ENCODE results near the gene SDS.

The SDS gene

DNA sequence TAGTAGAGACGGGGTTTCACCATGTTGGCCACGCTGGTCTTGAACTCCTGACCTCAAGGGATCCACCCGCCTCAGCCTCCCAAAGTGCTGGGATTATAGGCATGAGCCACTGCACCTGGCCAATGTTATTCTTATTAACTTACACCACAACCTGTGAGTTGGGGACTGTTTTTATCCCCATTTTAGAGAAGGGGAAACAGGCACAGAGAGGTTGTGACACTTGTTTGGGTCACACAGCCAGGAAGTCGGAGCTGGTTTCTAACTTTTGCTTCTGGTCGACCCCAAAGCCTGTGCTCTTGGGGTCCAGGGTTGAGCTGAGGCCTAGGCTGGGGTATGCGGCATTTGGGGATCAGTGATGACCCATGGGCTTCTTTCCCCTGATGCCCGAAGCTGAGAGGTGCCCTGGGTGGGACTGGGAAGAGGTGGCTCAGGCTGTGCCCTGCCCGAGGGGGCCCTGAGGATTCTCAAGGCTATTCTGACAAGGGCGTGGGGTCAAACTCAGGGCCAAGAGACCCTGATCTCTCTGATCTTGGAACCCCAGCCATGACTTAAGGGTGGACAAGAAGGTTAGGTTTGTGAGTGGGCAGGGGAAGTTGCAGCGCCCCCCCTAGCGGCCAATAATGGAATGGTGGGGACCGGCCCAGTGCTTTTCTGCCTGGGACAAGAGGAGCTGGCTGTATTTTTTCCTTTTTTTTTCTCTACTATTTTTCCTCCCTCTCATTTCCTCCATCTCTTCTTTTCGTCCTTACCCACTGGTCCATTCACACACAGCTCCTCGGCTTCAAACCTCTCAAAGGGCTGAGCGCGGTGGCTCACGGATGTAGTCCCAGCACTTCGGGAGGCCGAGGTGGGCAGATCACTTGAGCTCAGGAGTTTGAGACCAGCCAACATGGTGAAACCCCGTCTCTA, 21.5 kb upstream of the SDS start:
- peak; percentile 30 for DNase-seq

DNA sequence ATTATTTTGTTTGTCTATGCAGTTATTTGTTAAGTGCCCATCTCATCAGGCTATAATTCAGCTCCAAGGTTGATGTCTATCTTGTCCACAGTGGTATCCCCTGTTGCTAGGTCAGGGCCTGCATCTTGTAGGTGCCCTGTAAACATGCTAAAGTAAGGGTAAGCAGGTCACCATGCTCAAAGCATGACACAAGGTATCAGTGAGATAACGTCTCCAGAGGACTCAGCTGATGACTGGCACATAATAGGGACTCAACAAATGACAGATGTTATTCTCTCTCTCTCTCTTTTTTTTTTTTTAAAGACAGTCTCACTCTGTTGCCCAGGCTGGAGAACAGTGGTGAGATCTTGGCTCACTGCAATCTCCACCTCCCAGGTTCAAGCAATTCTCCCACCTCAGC, 20.8 kb upstream of the SDS start:
- no peak for DNase-seq

DNA sequence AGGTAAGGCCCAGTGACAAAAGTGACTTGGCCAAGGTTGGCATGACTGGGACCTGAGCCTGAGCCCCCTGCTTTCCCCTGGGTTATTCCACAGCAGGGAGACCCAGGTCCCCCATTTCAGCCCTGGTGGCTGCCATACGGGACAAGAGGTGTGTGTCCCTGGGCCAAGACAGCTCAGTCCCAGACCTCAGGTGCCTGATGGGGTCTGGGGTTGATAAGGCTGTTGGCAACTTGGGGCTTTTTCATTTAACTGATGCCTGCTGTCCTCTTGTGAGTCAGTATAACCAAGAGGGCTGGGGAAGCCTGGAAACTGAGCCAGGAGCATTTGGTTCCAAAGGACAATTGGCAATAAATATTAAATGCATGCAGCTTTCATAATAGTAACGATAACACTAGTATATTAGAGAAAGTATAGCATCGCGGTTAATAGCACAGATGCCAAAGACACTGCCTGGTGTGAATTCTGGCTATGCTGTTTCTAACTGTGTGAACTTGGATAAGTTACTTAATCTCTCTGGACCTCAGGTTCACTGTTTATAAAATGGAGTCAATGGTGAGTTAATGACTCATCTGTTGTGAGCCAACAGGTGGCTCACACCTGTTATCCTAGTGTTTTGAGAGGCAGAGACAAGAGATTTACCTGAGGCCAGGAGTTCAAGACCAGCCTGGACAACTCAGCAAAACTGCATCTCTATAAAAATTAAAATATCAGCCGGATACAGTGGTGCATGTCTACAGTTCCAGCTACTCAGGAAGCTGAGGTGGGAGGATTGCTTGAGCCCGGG, 19.4 kb upstream of the SDS start:
- DNase-seq = no peak

DNA sequence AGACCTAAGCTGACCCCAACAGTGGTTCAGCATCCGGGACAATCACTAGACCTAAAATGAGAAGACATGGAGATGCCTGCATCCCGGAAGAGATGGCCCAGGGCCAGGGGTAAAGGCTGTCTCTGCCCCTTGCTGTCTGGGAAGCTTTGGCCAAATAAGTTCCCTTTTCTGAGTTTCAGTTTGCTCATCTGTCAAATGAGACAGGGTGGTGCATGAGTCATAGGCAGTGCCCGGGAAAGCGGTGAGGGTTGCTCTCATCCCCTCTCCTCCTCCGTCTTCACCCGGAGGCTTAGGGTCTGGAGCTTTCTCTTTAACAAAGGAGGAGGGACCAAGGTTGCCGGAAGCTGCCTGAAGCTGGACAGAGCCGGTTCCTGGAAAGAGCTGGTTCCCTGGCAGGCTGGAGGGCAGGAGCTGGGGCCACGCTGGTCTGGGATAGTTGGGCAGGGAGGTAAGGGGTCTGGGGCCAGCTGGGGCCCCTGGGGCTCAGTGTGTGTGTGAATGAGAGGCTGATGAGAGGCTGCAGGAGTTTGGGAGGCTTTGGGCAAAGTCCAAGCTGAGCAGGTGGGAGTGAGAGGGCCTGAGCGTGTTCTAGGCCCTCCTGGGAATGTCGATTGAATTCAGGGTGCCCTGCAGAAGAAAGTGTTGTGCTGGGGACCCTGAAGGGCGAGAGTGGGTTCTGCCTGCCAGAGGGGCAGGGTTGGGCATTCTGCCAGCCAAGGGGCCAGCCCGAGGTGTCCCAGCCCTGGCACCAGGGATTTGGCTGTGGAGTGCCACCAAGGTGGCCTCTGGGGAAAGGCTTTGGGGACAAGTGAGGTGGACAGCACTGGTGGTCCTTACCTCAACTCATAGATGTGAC, 18.6 kb upstream of the SDS start, which contains the start of gene SDSL:
Gene SDSL (plus strand): TSS at position 351 of the 856 bp plus-strand sequence. CDS start 5,603 bp downstream, outside the sequence.
- DNase-seq = no peak

DNA sequence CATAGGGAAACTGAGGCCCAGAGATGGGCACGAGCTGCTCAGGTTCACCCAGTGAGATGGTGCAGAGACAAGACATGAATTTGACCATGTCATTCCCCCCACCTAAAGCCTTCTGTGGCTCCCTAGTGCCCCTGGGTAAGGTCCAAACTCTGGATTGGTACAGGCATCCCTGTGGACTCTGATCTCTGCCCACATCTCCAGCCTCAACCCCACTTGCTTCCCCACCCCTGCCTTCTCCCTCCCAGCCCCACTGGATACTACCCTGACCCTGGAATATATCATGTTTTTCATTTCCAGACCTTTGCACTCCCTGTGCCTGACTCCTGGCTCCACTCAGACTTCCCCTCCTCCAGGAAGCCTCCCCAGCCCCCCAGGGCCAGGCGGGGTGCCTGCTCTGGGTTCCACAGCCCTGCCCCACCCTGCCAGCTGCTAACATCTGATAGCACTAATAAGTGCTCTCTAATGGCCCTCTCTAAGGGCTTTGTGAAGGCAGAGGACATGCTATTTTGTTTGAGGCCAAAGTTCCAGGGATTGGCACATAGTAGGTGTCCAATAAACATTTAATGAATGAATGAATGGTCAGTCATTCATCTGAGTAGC, 17.4 kb upstream of the SDS start:
- no peak for DNase-seq

DNA sequence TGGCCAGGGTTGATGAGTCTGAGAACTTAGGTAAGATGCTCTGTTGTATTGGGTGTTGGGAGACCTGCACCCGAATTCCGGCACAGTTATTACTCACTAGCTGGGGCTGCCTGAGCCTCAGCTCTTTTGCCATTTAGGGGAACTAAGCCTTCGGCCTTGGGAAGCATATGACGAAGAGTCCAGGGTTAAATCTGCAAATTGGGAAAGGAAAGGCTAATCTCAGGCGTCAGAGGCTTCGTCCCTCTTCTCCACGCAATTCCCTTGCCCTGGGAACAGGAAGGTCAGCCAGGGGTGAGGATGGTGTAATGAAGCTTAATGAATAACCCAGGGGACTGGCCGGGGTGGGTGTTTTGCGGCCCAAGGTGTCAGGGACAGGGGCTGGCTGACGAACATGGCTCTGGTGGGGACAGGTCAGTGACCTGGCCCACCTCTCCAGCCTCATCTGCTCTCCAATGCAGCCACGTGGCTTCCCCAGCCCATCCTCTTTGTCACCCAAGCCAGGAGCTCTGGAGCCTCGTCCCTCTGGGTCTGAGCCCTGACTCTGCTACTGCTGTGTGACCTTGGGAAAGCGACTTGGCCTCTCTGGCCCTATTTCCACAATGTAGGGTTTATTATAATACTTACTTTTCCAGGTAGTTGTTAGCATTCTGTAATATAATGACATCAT, 14.7 kb upstream of the SDS start:
- DNase-seq = no peak

DNA sequence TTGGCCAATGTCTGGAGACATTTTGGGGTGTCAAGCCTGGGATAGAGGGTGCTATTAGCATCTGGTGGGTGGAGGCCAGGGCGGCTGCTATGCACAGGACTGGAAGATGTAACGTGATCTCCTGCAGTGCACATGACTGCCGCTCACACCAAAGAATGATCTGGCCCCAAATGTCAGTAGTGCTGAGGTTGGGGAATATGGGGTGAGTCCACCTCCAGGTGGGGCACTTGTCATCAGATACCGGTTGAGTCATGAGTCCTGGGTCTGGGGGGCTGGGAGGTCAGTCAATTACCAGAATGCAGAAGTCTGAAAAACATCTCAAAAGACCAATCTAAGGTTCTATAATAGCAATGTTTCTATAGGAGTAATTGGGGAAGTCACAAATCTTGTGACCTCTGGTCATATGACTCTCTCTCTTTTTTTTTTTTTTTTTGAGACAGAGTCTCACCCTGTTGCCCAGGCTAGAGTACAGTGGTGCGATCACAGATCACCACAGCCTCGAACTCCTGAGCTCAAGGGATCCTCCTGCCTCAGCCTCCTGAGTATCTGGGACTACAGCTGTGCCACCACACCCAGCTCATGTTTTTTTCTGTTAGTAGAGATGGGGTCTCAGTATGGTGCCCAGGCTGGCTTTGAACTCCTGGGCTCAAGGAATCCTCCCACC, 12.5 kb upstream of the SDS start:
- no peak for DNase-seq

DNA sequence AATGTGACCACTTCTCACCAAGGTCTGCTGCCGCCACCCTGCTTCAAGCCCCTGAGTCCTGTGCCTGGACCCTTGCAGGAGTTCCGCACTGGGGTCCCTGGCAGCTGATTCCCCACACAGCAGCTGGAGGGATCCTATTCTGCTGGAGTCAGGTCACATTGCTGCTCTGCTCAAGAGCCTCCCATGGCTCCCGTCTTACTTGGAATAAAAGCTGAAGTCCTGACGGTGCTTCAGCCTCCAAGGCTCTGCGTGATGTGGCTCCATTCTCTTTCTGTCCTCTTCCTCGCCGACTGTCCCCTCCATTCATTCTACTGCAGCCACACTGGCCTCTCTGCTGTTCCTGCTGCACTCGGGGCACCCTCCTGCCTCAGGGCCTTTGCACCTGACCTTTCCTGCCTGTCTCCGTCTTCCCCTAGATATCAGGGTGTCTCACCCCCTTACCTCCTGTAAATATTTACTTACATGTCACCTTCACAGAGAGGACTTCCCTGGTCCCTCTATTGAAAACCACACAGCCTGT, 10.9 kb upstream of the SDS start:
- DNase-seq = no peak

DNA sequence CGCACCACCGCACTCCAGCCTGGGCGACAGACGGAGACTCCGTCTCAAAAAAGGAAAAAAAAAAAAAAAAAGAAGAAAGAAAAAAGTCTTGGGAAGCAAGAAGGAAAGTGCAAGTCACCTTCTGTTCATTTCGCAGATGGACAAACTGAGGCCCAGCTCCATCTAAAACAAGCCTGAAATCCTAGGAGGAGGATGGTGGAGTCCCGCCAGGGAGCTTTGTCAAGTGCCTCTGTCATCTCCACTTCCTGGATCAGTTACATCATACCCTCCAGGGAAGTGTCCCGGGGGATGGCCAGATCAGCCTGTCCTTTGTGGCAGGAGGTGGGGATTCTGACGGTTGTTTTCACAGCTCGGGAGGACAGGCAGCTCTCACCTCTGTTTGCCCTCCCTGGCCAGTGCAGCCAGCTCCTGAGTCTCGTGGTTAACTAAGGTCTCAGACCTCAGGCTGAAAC, 9.8 kb upstream of the SDS start:
- no peak for DNase-seq

DNA sequence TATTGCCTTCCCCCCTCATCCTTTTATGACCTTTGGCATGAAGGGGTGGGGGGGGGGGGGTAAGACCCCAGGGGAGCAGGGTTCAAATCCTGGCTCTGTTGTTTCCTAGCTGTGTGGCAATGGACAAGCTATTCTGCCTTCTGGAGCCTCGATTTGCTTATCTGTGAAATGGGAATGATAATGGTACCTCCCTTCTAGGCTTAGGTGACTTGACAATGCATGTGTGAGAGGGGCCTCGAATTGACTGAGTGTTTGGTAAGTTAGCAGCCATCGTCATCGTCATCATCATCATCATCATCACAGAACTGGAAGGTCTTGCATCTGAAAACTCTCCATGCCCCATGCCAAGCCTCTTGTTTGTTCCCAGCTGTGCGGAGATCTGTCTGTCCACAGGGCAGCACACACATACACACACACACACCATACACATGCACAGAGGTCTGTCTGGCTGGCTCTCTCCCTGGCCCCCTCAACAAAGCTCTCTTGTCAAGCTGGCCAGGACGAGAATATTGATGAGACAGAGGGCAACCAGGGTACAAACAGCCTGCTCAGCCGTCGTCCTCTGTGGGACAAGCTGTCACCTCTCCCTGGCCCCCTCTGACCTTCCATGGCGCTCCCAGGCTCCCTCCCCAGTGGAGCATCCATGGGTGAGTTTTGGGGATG, 5.9 kb upstream of the SDS start:
- DNase-seq = no peak

DNA sequence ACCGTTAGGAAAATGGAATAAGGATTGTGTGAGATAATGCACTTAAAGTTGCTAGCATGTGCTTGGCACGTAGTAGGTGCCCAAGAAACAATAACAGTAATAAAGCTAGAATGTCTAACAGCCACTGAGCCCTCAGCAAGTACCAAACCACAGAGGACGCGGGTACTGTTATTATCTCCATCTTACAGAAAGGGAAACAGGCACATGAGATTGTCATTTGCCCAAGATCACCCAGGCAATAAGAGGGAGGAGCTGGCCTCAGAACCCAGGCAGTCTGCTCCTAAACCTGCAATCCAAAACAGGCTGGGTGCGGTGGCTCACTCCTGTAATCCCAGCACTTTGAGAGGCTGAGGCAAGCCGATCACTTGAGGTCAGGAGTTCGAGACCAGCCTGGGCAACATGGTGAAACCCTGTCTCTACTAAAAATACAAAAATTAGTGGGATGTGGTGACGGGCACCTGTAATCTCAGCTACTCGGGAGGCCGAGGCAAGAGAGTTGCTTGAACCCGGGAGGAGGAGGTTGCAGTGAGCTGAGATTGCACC, 5.1 kb upstream of the SDS start:
- DNase-seq = no peak

DNA sequence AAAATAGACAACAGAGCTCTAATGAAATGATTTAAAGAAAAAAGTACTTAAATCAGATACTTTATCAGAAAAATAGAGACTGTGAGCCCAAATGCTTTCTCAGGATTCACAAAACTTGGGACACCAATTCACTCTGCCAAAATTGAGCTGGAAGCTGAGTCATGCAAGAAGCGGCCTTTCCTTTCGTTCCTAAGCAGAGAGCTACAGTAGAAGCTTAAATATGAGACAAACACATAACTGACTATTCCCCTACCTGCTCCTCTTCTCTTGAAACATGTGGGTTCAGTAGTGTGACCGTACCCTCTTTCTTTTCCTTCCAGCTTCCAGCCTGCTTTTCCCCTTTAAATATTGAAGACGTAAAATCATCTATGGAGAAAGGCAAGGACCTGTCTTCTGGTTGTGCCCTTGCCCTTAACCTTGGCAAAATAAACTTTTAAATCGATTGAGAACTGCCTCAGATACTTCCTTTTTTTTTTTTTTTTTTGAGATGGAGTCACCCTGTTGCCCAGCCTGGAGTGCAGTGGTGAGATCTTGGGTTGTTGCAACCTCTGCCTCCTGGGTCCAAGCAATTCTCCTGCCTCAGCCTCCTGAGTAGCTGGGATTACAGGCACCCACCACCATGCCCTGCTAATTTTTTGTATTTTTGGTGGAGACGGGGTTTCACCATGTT, 4.4 kb upstream of the SDS start:
- no peak for DNase-seq

DNA sequence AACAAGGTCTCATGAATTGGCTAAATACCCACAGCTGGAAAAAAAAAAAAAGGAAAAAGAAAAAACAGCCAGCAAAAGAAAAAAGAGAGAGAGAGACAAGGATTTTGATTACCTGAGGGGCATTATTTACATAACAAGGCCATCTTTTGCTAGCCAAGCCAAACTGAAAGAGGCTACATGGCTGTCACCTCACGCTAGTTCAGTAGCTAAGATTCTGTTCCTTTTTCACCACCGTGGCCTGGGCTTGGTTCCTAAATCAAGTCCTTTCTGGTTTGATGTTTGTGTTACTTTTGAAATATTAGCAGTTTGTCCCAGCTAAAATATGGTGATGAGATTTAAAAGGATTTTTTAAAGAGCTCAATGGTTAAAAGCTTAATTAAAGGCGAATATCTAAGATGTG, 2.0 kb upstream of the SDS start:
- DNase-seq = no peak

DNA sequence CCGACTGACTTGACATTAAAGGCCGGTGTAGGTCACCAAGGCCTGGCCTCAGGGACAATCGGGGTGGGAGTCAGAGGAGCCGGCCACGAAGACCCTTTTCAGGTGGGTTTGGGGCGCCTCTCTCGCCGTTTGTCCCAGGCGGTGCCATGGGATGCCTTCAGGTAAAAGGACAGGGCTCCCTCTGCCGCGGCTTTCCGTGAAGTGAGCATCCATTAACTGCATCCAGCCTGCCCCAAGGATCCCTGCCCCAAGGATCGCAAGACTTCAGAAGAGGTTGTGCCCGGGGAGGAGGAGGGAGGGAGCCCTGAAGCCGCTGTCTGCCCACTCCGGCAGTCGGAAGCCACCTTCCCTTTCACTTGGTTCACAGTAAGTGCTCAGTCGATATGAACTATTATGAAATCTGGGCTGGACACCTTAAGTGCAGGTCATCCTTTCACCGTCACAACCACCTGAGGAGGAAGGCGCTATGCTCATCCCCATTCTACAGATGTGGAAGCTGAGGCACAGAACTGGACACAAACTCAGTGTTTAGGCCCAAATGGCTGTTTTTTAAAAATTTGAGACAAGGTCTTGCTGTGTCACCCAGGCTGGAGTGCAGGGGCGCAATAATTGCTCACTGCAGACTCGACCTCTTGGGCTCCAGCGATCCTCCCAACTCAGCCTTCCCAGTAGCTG, 964 bp downstream of the SDS start:
- DNase-seq = no peak

DNA sequence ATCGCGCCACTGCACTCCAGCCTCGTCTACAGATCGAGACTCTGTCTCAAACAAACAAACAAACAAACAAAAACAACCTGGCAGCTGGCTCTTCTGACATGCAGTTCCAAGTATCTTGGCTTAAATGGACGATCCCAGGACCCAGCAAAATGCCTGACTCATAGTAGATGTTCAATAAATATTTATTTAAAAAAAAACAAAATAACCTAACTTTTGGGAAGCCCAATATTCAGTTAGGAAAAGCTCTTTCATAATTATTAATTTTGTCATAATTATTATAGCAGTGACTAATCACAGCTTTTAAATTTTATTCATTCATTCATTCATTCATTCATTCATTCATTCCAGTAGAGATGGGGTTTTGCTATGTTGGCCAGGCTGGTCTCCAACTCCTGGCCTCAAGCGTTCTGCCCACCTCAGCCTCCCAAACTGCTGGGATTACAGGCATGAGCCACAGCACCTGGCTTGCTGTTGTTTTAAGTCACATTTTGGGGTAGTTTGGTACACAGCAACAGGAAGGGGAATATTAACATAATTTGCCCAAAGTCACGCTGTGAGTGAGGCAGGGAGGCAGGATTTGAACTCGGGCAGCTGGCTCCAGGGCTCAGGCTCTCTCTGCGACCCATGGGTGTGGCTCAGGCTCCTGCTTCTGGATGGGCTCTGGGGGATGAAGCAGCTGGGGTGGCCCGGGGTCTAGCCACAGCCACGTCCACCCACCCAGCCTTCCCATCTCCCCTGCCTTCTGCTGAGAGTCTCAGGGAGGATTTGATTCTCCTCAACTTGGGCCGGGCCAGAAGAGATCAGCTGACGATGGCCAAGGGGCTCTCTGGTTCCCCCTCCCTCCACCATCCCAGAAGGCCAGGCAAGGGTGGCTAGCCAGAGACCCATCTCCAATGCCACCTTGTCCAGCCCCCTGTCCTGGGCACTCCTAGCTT, 2.4 kb downstream of the SDS start:
- DNase-seq = no peak

DNA sequence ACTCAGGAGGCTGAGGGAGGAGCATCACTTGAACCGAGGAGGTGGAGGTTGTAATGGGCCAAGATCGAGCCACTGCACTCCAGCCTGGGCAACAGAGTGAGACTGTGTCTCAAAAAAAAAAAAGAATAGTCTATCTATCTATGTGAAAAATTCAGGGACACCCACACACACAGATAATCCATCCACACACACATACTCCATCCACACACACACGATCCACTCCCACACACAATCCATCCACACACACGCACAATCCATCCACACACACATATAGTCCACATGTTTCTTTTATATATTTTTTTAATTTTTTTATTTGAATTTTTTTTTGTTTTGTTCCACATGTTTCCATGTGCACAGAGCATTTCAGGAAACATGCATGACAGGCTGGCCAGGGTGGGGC, 3.3 kb downstream of the SDS start:
- no peak for DNase-seq

DNA sequence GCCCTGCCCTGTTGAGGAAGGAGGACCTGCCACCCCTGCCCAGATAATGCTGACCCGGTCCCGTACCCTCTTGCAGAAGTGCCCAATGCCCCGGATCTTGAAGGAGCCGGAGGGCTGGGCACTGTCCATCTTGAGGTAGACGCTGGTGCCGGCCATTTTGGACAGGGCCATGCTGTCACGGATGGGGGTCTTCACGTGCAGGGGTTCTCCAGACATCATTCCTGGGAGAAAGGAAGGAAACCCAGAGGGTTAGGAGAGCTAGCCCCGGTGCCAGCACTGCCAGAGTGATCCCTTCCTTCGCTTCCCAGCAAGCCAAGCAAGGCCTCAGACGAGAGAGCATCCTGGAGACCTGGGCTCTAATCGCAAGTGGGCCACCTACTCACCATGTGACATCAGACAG, 4.2 kb downstream of the SDS start:
- no peak for DNase-seq
